DND-41 (cell line): ENCODE measurements around the gene DTX1.

Experiments
- CTCF ChIP-seq: IDR thresholded peaks from 2 replicates; pipeline ENCODE4 v1.5.1; 2012; ENCODE audit warnings: borderline replicate concordance, low read length, moderate library complexity, mild to moderate bottlenecking; ENCODE audit not compliant: poor library complexity, severe bottlenecking; ENCODE audit errors: extremely low read depth
- EZH2 ChIP-seq: IDR thresholded peaks from 3 replicates; pipeline ENCODE4 v1.6.1; 2012; ENCODE audit warnings: borderline replicate concordance, low read depth, mild to moderate bottlenecking, moderate library complexity, low read length, inconsistent platforms; ENCODE audit not compliant: severe bottlenecking

DNA sequence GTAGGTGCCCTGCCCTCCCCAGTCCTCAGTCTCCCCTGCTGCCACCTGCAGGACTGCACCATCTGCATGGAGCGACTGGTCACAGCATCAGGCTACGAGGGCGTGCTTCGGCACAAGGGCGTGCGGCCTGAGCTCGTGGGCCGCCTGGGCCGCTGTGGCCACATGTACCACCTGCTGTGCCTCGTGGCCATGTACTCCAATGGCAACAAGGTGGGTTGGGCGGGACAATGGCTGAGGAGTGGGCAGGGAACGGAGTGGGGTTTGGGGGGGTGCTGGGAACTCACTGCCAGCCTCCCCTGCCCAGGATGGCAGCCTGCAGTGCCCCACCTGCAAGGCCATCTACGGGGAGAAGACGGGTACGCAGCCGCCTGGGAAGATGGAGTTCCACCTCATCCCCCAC lies 38.2 kb downstream of the DTX1 start:
- TF ChIP-seq CTCF (no peak), EZH2 (no peak)
